A549 treated with Hydrocortisone at 1 μM for 4 hours (cell line): ENCODE data around the gene SIX5. TPM values are rescaled to one million over a fixed set of nuclear protein-coding genes. Genes with fewer than 3 reads are reported as not detected.

ENCODE experiments used
- total RNA-seq: library from RNA; stranded (reverse); fragments of 200-300 nt; extraction: Qiagen RNA extraction; gene quantifications from 5 replicates; pipeline ENCODE4 v1.2.3, GENCODE V29; 2022

The SIX5 gene
- 17.9 to 28.6 TPM (median 24.3 TPM) in 5 replicates for total RNA-seq

GRCh38 chr19:45768984-45769782, at the start of gene SIX5:
TSS of gene SIX5 (minus strand) at chr19:45769252. CDS start at chr19:45768844, 408 bp downstream.

GRCh38 chr19:45814851-45815480, 45.9 kb upstream of the SIX5 start, which contains the start of gene RSPH6A:
TSS of gene RSPH6A (minus strand) at chr19:45815308. CDS start at chr19:45815176, 132 bp downstream.

GRCh38 chr19:45792470-45793177, 23.6 kb upstream of the SIX5 start, which contains the start of gene DMWD:
TSS of gene DMWD (minus strand) at chr19:45792845. CDS start at chr19:45792756, 89 bp downstream.

GRCh38 chr19:45782162-45782691, 13.2 kb upstream of the SIX5 start, which contains the start of gene DMPK:
TSS of gene DMPK (minus strand) at chr19:45782490. CDS start at chr19:45782352, 138 bp downstream.

GRCh38 chr19:45733160-45733810, 35.8 kb downstream of the SIX5 start, which contains the start of gene MEIOSIN:
TSS of gene MEIOSIN (plus strand) at chr19:45733439. CDS start at chr19:45735377, 1,938 bp downstream.

GRCh38 chr19:45730368-45731288, 38.4 kb downstream of the SIX5 start, which contains the start of gene FBXO46:
TSS of gene FBXO46 (minus strand) at chr19:45730896. CDS start at chr19:45713495, 17,401 bp downstream.

Other genes starting within 250 kb of the SIX5 start
- gene OPA3, start 184.4 kb downstream of the SIX5 start, total RNA-seq, result 14.6 to 19.6 TPM (median 18.2 TPM) in 5 replicates
- gene GPR4, start 167.0 kb downstream of the SIX5 start, total RNA-seq, result 0.29 to 0.56 TPM (median 0.38 TPM) in 5 replicates
- 21.5 to 28.3 TPM (median 26.4 TPM) in 5 replicates for gene EML2, start 129.9 kb downstream of the SIX5 start, total RNA-seq
- gene GIPR, start 101.0 kb downstream of the SIX5 start, total RNA-seq, result 2.5 to 3.5 TPM (median 2.8 TPM) in 5 replicates
- 759 to 831 TPM (median 772 TPM) in 5 replicates for gene SNRPD2, start 77.3 kb downstream of the SIX5 start, total RNA-seq
- gene QPCTL, start 76.6 kb downstream of the SIX5 start, total RNA-seq, result 7.8 to 9.9 TPM (median 9.5 TPM) in 5 replicates
- 7.0 to 10.2 TPM (median 9.2 TPM) in 5 replicates for gene FBXO46, start 38.4 kb downstream of the SIX5 start, total RNA-seq
- 0.03 to 0.12 TPM (median 0.05 TPM) in 5 replicates for gene MEIOSIN, start 35.8 kb downstream of the SIX5 start, total RNA-seq
- 38.5 to 44.7 TPM (median 42.0 TPM) in 5 replicates for gene DMPK, start 13.2 kb upstream of the SIX5 start, total RNA-seq
- gene DMWD, start 23.6 kb upstream of the SIX5 start, total RNA-seq, result 26.7 to 35.5 TPM (median 32.0 TPM) in 5 replicates
- not detected in 5 replicates for gene RSPH6A, start 46.1 kb upstream of the SIX5 start, total RNA-seq
- gene SYMPK, start 93.9 kb upstream of the SIX5 start, total RNA-seq, result 66.5 to 75.1 TPM (median 72.7 TPM) in 5 replicates
- 0.54 to 0.91 TPM (median 0.71 TPM) in 5 replicates for gene FOXA3, start 95.1 kb upstream of the SIX5 start, total RNA-seq
- 23.6 to 36.7 TPM (median 32.1 TPM) in 5 replicates for gene IRF2BP1, start 116.9 kb upstream of the SIX5 start, total RNA-seq
- 6.2 to 10.1 TPM (median 9.3 TPM) in 5 replicates for gene MYPOP, start 133.4 kb upstream of the SIX5 start, total RNA-seq
- gene NANOS2, start 145.5 kb upstream of the SIX5 start, total RNA-seq, result not detected in 5 replicates
- 0.59 to 1.3 TPM (median 0.83 TPM) in 5 replicates for gene NOVA2, start 204.6 kb upstream of the SIX5 start, total RNA-seq
- 3.8 to 4.9 TPM (median 4.6 TPM) in 5 replicates for gene CCDC61, start 226.2 kb upstream of the SIX5 start, total RNA-seq